Measurements from ENCODE around the gene SHBG. TPM values are rescaled to one million over a fixed set of nuclear protein-coding genes. Genes with fewer than 3 reads are reported as not detected.

Gene SHBG
- total RNA-seq, 1 donor from 2014 or later: 1.4 TPM

- Mint-ChIP-seq H3K4me3 (ENCODE audit: unreplicated experiment) (peak overlapping the region; percentile 87), H3K4me1 (ENCODE audit: unreplicated experiment) (peaks cover 13% of the 10 kb centered on the region), H3K27me3 (ENCODE audit: unreplicated experiment) (no peaks in the 10 kb centered on the region), H3K36me3 (ENCODE audit: unreplicated experiment) (peaks cover 10% of the 10 kb centered on the region), H3K27ac (ENCODE audit: unreplicated experiment) (no peak overlapping the region), H3K9me3 (ENCODE audit: unreplicated experiment) (no peaks in the 10 kb centered on the region)
- no peak for TF ChIP-seq CTCF (IDR thresholded peaks at IDR 0.05)
- DNase-seq (ENCODE audit: extremely low spot score, unreplicated experiment): no peak
Measured at GRCh38 chr17:7626307-7626706, 3.6 kb upstream of the SHBG start.

- H3K4me3 Mint-ChIP-seq (ENCODE audit: unreplicated experiment): peak overlapping the region; percentile 87
- no peak for DNase-seq (ENCODE audit: extremely low spot score, unreplicated experiment)
- no peaks in the 10 kb centered on the region for H3K9me3 Mint-ChIP-seq (ENCODE audit: unreplicated experiment)
- peaks cover 10% of the 10 kb centered on the region for H3K36me3 Mint-ChIP-seq (ENCODE audit: unreplicated experiment)
- peaks cover 13% of the 10 kb centered on the region for H3K4me1 Mint-ChIP-seq (ENCODE audit: unreplicated experiment)
- no peaks in the 10 kb centered on the region for H3K27me3 Mint-ChIP-seq (ENCODE audit: unreplicated experiment)
- H3K27ac Mint-ChIP-seq (ENCODE audit: unreplicated experiment): peak overlapping the region; percentile 92
- no peak for TF ChIP-seq CTCF (IDR thresholded peaks at IDR 0.05)
Measured at GRCh38 chr17:7626956-7627249, 3.0 kb upstream of the SHBG start.

GRCh38 chr17:7627250-7628121 is 2.4 kb upstream of the SHBG start, which contains the start of gene SAT2:
Gene SAT2, minus strand, starts transcription at chr17:7627821. Its CDS starts 186 bp downstream, at chr17:7627635.
- Mint-ChIP-seq H3K4me3 (ENCODE audit: unreplicated experiment) (peak within 1 kb of the TSS; percentile 87), H3K27me3 (ENCODE audit: unreplicated experiment) (no peaks in the 10 kb centered on the region), H3K27ac (ENCODE audit: unreplicated experiment) (peak within 1 kb of the TSS; percentile 92), H3K36me3 (ENCODE audit: unreplicated experiment) (peaks cover 10% of the 10 kb centered on the region), H3K9me3 (ENCODE audit: unreplicated experiment) (no peaks in the 10 kb centered on the region), H3K4me1 (ENCODE audit: unreplicated experiment) (peaks cover 13% of the 10 kb centered on the region)
- no peak for TF ChIP-seq CTCF (IDR thresholded peaks at IDR 0.05)
- DNase-seq (ENCODE audit: extremely low spot score, unreplicated experiment): peak; percentile 99

GRCh38 chr17:7631398-7632380 is 1.8 kb downstream of the SHBG start:
- Mint-ChIP-seq H3K36me3 (ENCODE audit: unreplicated experiment) (peaks cover 3% of the 10 kb centered on the region), H3K4me1 (ENCODE audit: unreplicated experiment) (peaks cover 6% of the 10 kb centered on the region), H3K27ac (ENCODE audit: unreplicated experiment) (no peak overlapping the region), H3K27me3 (ENCODE audit: unreplicated experiment) (no peaks in the 10 kb centered on the region), H3K4me3 (ENCODE audit: unreplicated experiment) (no peak overlapping the region), H3K9me3 (ENCODE audit: unreplicated experiment) (no peaks in the 10 kb centered on the region)
- DNase-seq (ENCODE audit: extremely low spot score, unreplicated experiment): no peak
- no peak for TF ChIP-seq CTCF (IDR thresholded peaks at IDR 0.05)

- Mint-ChIP-seq H3K27ac (ENCODE audit: unreplicated experiment) (no peak overlapping the region), H3K4me1 (ENCODE audit: unreplicated experiment) (peaks cover 3% of the 10 kb centered on the region), H3K4me3 (ENCODE audit: unreplicated experiment) (no peak overlapping the region), H3K27me3 (ENCODE audit: unreplicated experiment) (no peaks in the 10 kb centered on the region), H3K36me3 (ENCODE audit: unreplicated experiment) (no peaks in the 10 kb centered on the region), H3K9me3 (ENCODE audit: unreplicated experiment) (no peaks in the 10 kb centered on the region)
- TF ChIP-seq CTCF (IDR thresholded peaks at IDR 0.05): peak; percentile 61
- no peak for DNase-seq (ENCODE audit: extremely low spot score, unreplicated experiment)
Measured at GRCh38 chr17:7632492-7632894, 2.6 kb downstream of the SHBG start.

Measured in osteocyte (in vitro differentiated cells).